ENCODE measurements around the gene MCF2L. TPM values are rescaled to one million over a fixed set of nuclear protein-coding genes. Genes with fewer than 3 reads are reported as not detected.

The MCF2L gene
- total and polyA plus RNA-seq, 9 of the 15 experiments (the other 6 are each of a cell fraction or from before 2014, with no cell fraction given) = 0.05 to 0.25 (median 0.18) TPM; not detected in 5

- H3K4me2 ChIP-seq (ENCODE audit: insufficient read depth, low read length) = no peak overlapping the region
- BruUV-seq (replicated peaks) = no TSS peak
- DNase-seq (ENCODE audit: extremely low read depth in 1 of 4, low spot score in 3 of 4) (no peak), FAIRE-seq (no peak), ATAC-seq (no peak)
- no peak overlapping the region for H3K4me3 ChIP-seq
- H3K27me3 ChIP-seq (ENCODE audit: control insufficient read depth in 2 of 2, insufficient read depth in 2 of 2, low read length in 2 of 2) = peaks cover 24 to 89% of the 10 kb centered on the region in 2 experiments; a peak in 4 of 5 replicates
- in situ Hi-C loops (cut with MboI) (no loop called here), intact Hi-C loops (cut with micrococcal nuclease) (no loop called here)
- no peaks in the 10 kb centered on the region for H3K9me3 ChIP-seq (replicated peaks; ENCODE audit: control insufficient read depth, insufficient read depth, low read depth, low read length)
- no peaks in the 10 kb centered on the region for H3K36me3 ChIP-seq (ENCODE audit: control insufficient read depth, insufficient read depth, low read length)
- CTCF ChIA-PET (ENCODE audit: low intra/inter-chr PET ratio) = no interaction called here
- H3K4me1 ChIP-seq (replicated peaks in 1 of 2; ENCODE audit: control insufficient read depth in 2 of 2, insufficient read depth in 2 of 2, low read length in 2 of 2) = peaks cover 0 to 5% of the 10 kb centered on the region in 2 experiments; a peak in 1 of 5 replicates
- H4K20me1 ChIP-seq (replicated peaks; ENCODE audit: control insufficient read depth, insufficient read depth, low read length) = no peaks in the 10 kb centered on the region
- TF ChIP-seq, protein P1, sequence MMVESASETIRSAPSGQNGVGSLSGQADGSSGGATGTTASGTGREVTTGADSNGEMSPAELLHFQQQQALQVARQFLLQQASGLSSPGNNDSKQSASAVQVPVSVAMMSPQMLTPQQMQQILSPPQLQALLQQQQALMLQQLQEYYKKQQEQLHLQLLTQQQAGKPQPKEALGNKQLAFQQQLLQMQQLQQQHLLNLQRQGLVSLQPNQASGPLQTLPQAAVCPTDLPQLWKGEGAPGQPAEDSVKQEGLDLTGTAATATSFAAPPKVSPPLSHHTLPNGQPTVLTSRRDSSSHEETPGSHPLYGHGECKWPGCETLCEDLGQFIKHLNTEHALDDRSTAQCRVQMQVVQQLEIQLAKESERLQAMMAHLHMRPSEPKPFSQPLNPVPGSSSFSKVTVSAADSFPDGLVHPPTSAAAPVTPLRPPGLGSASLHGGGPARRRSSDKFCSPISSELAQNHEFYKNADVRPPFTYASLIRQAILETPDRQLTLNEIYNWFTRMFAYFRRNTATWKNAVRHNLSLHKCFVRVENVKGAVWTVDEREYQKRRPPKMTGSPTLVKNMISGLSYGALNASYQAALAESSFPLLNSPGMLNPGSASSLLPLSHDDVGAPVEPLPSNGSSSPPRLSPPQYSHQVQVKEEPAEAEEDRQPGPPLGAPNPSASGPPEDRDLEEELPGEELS (CRISPR knock-in tag; IDR thresholded peaks at IDR 0.05; ENCODE audit: borderline replicate concordance) = no peak
- TF ChIP-seq RUNX1 (IDR thresholded peaks at IDR 0.05; ENCODE audit: low read depth) (no peak), BCOR (IDR thresholded peaks at IDR 0.05) (no peak)
- TF ChIP-seq, protein P2, sequence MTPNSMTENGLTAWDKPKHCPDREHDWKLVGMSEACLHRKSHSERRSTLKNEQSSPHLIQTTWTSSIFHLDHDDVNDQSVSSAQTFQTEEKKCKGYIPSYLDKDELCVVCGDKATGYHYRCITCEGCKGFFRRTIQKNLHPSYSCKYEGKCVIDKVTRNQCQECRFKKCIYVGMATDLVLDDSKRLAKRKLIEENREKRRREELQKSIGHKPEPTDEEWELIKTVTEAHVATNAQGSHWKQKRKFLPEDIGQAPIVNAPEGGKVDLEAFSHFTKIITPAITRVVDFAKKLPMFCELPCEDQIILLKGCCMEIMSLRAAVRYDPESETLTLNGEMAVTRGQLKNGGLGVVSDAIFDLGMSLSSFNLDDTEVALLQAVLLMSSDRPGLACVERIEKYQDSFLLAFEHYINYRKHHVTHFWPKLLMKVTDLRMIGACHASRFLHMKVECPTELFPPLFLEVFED (CRISPR knock-in tag; conservative IDR thresholded peaks at IDR 0.05) = no peak
- TF ChIP-seq, protein P3, sequence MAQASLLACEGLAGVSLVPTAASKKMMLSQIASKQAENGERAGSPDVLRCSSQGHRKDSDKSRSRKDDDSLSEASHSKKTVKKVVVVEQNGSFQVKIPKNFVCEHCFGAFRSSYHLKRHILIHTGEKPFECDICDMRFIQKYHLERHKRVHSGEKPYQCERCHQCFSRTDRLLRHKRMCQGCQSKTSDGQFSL (CRISPR knock-in tag; IDR thresholded peaks at IDR 0.05) = no peak
- TF ChIP-seq, protein P3 (tag; IDR thresholded peaks at IDR 0.05) = no peak
- TF ChIP-seq, protein P4, sequence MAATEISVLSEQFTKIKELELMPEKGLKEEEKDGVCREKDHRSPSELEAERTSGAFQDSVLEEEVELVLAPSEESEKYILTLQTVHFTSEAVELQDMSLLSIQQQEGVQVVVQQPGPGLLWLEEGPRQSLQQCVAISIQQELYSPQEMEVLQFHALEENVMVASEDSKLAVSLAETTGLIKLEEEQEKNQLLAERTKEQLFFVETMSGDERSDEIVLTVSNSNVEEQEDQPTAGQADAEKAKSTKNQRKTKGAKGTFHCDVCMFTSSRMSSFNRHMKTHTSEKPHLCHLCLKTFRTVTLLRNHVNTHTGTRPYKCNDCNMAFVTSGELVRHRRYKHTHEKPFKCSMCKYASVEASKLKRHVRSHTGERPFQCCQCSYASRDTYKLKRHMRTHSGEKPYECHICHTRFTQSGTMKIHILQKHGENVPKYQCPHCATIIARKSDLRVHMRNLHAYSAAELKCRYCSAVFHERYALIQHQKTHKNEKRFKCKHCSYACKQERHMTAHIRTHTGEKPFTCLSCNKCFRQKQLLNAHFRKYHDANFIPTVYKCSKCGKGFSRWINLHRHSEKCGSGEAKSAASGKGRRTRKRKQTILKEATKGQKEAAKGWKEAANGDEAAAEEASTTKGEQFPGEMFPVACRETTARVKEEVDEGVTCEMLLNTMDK (IDR thresholded peaks at IDR 0.05; ENCODE audit: borderline replicate concordance, insufficient read depth, low read depth, low read length, poor library complexity, severe bottlenecking) = no peak
- H3K9ac ChIP-seq (ENCODE audit: insufficient read depth in 1 of 2, low read depth in 2 of 2, low read length in 2 of 2) = no peak overlapping the region
- H3K79me2 ChIP-seq (ENCODE audit: control insufficient read depth, insufficient read depth, low read length) = no peaks in the 10 kb centered on the region
- POLR2A ChIA-PET = no interaction called here
- H2AFZ ChIP-seq (ENCODE audit: low read depth, low read length) = no peak overlapping the region
- no peaks in the 10 kb centered on the region for H3K9me1 ChIP-seq (ENCODE audit: control insufficient read depth, insufficient read depth, low read length)
- H3K27ac ChIP-seq (ENCODE audit: extremely low read depth, low read depth, low read length) = no peak overlapping the region
- WGBS (ENCODE audit: insufficient coverage, low coverage, missing lambda C conversion rate) = 0% methylated on average over 1 of the region's 18 CpGs
These were observed 11.4 kb downstream of the MCF2L start for GRCh38 chr13:112980434-112980833.

Measured in K562 (cell line).